Ureter (tissue), 1 donor: ENCODE data around the gene KCNH2. TPM values are rescaled to one million over a fixed set of nuclear protein-coding genes. Genes with fewer than 3 reads are reported as not detected.
"Not testable (repeated sequence)": the region's sequence is repeated elsewhere in the genome, so short reads cannot be mapped to it uniquely, and the experiment has no call there.

Experiments used
- DNase-seq: peaks from one replicate; pipeline ENCODE4 v3.0.0-alpha.2; 2020; ENCODE audit warnings: low spot score
- total RNA-seq: library from RNA; stranded (reverse); gene quantifications from one replicate; pipeline ENCODE4 v1.2.4, GENCODE V29; 2023
- donor health status: DM: yes; HTN: yes; CAD: no.

The KCNH2 gene, protein sequence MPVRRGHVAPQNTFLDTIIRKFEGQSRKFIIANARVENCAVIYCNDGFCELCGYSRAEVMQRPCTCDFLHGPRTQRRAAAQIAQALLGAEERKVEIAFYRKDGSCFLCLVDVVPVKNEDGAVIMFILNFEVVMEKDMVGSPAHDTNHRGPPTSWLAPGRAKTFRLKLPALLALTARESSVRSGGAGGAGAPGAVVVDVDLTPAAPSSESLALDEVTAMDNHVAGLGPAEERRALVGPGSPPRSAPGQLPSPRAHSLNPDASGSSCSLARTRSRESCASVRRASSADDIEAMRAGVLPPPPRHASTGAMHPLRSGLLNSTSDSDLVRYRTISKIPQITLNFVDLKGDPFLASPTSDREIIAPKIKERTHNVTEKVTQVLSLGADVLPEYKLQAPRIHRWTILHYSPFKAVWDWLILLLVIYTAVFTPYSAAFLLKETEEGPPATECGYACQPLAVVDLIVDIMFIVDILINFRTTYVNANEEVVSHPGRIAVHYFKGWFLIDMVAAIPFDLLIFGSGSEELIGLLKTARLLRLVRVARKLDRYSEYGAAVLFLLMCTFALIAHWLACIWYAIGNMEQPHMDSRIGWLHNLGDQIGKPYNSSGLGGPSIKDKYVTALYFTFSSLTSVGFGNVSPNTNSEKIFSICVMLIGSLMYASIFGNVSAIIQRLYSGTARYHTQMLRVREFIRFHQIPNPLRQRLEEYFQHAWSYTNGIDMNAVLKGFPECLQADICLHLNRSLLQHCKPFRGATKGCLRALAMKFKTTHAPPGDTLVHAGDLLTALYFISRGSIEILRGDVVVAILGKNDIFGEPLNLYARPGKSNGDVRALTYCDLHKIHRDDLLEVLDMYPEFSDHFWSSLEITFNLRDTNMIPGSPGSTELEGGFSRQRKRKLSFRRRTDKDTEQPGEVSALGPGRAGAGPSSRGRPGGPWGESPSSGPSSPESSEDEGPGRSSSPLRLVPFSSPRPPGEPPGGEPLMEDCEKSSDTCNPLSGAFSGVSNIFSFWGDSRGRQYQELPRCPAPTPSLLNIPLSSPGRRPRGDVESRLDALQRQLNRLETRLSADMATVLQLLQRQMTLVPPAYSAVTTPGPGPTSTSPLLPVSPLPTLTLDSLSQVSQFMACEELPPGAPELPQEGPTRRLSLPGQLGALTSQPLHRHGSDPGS
- 17.7 TPM for total RNA-seq

DNA sequence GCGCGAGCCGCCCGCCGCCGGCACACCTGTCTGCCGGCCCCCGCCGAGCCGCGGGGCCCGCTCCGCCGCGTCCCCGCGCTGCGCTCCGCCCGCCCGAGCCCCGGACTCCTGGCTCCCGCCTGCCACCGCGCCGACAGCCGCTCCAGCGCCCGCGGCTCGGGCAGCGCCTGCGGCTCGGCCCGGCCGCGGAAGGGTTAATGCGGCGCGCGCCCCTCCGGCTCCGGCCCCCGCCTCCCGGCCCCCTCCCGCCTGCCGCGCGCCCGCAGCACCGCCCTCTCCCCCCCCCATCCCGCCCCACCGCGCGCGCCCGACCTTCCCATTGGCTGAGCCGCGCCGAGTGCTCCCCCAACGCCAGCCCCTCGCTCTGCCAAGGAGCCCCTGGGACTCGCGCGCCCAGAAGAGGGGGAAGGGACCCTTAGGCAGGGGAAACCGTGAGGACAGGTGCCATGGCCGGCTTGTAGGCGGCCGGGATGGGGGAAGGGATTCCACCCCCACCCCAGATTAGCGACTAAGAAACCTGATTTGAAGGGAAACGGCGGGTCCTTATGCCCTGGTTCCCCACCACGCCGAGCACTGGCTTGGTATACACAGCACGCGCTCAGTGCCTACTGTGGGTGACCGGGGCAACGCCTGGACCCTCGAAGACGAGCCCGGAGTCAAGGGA is at the start of gene KCNH2:
TSS of gene KCNH2 (minus strand) at position 196 of the 664 bp plus-strand sequence. CDS start 408 bp downstream, outside the sequence.
- no peak for DNase-seq

DNA sequence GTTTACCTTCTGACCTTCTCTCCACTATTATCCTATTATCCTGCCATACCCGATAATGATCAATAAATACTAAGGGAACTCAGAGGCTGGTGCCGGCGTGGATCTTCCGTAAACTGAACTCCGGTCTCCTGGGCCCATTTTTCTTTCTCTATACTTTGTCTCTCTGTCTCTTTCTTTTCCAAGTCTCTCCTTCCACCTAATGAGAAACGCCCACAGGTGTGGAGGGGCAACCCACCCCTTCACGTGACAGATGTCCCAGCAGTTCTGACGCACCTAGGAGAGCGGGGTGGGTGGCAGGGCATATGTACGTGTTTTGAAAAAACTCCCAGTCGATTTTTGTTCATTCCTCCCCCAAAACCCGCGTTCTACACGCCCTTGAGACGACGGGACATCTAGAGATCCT is 49.6 kb upstream of the KCNH2 start:
- DNase-seq, result not testable (repeated sequence)

DNA sequence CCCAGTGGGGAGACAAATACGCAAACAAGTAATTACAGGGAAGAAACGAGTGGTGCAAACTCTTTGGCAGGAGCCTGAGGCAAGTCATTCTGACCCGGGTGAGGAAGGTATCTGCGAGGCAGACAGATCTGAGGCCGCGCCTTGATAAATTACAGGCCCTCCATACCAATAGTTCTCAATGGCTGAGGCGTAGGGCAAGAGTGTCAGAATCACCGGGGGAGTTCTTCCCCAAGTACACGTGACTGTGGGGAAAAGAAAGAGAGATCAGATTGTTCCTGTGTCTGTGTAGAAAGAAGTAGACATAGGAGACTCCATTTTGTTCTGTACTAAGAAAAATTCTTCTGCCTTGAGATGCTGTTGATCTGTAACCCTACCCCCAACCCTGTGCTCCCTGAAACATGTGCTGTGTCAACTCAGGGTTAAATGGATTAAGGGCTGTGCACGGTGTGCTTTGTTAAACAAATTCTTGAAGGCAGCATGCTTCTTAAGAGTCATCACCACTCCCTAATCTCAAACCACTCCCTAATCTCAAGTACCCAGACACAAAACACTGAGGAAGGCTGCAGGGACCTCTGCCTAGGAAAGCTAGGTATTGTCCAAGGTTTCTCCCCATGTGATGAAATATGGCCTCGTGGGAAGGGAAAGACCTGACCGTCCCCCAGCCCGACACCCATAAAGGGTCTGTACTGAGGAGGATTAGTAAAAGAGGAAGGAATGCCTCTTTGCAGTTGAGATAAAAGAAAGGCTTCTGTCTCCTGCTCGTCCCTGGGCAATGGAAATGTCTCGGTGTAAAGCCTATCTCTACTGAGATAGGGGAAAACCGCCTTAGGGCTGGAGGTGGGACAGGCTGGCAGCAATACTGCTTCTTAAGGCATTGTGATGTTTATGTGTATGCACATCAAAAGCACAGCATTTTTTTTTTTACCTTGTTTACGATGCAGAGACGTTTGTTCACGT is 48.9 kb upstream of the KCNH2 start:
- not testable (repeated sequence) for DNase-seq

DNA sequence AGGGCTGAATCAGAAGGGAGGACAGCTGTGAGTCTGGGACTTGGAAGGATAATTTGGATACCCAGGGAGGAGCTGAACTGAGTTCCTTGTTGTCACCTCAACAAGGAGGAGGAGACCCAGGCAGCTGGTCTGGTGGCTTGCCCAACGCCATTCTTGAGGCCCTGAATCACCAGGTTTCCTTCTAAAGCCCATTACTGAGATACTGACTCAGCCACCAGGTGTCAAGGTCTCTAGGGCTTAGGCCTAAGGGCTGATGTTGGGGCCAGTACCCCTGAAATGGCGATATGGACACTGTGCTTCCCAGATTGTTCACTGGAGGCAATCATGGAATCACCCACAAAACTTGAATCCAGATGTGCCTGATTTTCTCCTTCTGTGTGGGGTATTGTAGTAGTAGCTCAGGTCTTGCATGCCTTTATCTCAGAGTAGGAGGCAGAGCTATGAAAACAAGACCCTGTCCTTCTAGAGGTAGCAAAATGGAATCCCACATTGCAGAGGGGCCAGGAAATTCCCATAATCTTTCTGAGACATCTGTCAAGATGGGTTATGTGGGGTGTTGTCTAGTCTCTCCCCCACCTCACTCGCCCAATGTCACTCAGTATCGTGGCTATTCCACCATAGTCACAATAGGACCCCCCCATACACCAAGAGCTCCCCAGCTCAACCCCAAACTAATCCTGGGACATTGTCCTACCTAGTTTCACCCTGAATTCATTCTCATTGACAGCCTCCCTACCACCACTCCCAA is 48.0 kb upstream of the KCNH2 start:
- DNase-seq, result no peak

DNA sequence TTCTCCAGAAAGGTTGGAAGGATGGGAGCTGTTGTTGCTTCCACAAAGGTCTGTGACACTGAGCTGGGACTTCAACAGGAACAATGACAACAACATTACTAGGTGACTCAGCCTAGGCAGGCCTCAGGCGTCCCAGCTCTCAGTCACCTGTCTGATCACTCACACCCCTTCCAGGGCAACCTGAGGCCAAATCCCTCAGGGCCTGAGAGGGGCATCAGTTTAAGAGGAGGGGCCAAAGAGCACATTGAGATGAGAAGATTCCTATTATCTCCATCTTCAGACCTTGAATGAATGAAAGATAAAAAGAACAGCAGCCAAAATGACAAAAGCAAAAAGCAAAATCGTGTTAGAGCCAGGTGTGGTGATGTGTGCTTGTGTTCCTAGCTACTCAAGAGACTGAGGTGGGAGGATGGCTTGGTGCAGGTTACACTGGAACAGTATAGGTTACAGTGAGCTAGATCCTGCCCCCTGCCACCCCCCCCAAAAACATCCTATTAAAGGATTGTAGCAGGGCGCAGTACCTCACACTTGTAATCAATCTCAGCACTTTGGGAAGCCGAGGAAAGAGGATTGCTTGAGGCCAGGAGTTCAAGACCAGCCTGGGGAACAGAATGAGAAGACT is 46.4 kb upstream of the KCNH2 start, which contains the start of gene ATG9B:
TSS of gene ATG9B (minus strand) at position 60 of the 622 bp plus-strand sequence. CDS start 71 bp downstream, outside the sequence.
- DNase-seq, result no peak

DNA sequence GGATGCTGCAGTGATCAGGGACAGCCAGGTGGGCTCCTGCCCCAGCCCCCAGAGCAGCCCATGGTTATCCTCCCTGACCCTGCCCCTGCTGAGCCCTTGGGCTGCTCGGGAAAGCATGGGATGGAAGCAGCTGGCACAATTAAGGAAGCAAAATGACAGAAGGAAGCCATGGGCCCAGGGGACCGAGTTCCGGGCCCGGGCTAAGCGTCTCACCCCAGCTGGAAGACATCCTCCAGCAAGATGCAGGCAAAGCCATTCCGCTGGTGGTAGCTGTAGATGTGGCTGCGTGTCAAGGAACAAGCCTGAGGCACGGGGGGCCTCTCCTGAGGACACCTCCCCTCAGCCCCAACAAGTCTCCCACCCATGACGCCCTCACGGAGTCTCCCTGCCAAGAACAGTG is 45.1 kb upstream of the KCNH2 start:
- no peak for DNase-seq

DNA sequence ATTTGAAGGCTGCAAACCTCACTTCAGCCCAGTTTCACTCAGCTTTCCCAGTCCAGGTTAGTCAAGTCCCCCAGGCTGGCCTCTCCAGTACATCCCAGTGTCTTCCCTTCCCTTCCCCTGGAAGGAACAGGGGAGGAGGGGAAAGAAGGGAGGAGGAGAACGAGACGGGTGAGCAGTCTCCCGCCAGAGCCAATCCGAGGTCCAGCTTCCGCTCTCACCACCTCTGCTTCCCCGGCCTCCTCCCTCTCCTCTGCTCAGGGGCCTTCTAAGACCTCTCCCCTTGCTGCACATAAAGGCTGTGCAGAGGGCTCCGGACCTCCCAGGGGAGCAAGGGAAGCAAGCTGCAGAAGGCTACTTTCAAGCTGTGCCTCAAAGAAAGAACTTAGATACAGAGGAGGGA is 42.1 kb upstream of the KCNH2 start:
- DNase-seq, result no peak

DNA sequence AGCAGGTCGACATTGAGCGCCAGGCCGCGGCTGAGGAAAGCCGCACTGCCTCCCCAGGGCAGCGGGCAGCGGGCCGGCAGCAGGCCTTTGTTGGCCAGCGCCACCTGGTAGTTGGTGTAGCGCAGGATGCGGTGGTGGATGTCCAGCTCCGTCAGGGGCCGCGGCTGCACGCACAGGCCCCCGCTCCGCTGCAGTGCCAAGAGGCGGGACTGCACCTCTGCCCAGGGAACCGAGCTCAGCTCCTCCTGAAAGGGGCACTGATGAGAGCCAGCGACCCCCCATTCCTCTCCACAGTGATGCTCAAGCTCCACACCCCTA is 41.0 kb upstream of the KCNH2 start:
- DNase-seq, result no peak

DNA sequence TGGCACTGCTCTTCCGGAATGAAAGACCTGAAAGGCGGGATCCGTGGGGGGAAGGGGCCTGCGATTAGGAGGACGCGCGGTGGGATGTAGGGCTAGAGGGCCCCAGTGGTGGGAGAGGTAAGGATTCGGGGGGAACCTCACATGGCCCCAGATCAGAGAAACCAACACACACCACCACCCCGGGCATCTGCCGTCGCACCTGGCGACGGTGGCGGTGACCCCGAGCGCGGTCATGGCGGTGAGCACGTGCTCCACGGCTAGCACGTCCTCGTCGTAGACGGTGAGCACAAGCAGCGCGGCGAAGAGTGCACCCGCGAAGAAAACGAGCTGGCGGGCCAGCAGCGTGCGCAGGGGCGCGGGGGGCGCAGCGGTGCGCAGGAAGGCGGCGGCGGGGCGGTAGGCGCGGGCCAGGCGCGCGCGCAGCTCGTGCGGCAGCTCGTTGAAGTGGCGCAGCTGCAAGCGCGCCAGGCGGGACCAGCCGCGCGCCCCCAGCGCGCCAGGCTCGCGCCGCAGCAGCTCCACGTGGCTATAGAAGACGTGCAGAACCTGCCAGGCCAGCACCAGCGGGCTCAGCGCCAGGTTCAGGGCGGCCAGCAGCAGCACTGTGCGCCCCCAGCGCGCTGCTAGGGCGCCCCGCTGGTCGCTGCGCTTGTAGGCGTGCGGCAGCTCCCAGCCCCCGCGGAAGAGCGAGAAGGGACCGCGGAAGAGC is 40.5 kb upstream of the KCNH2 start:
- DNase-seq, result no peak

DNA sequence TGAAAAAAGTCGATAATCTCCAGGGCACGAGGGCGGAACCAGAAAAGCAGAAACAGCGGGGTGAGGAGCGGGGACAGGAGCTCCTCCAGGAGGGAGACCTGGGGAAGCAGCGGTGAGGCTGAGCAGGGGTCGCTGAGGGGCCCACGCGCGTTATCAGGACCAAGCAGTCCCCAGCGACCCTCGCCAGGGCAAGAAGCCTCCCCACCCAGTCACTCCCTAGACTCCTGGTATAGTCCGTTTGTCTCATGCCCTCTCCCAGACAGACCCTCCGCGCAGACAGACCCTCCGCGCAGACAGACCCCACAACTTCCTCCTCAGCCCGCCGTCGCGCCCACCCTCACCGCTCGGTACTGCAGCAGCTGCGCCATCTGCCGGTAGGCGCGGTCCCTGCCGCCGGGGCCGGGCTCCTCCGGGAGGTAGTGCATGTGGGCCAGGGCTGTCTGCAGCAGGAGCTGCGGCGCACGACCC is 39.9 kb upstream of the KCNH2 start:
- DNase-seq, result peak; percentile 66

DNA sequence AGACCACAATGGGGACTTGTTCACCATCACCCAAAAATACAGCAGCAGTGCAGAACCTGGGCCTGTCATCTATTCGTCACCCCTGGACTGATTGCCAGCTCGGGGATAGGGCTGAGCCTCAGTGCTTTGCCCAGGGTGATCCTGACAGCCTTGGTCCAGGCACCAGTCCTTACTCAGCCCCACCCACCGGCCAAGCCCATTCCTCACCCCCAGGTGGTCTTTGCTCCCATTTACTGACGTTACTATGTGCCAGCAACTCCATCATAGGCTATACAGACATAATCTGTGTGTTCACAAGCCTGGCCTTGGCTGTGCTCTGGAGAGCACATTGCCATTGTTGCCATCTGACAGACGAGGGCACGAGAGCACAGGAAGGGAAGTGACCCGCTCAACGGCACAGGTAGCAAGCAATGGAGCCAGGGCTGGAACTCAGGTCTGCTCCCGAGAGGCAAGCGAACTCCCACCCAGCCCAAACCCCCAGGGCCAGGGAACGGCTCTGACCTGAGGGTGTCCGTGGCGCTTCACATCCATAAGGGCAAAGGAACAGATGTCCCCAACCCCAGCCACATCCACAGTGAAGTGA is 39.3 kb upstream of the KCNH2 start:
- DNase-seq, result no peak

DNA sequence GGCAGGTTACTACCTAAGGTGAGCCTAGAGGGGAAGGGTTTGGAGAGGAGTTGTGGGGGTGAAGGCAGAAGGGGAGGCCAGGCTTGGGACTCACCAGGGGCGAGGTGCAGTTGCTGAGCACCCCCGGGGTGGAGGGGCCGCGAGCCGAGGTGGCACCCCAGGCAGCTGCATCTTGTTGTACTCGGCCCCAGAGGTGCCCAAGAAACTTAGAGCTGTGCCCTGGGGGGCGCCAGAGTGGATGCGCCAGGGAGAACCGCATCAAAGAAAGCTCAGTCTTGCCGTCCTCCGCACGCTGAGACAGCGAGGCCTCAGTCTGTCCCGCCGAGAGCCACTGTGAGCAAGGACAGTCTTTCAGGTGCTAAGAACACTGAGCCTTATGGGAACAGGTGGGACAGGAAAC is 38.8 kb upstream of the KCNH2 start:
- no peak for DNase-seq

DNA sequence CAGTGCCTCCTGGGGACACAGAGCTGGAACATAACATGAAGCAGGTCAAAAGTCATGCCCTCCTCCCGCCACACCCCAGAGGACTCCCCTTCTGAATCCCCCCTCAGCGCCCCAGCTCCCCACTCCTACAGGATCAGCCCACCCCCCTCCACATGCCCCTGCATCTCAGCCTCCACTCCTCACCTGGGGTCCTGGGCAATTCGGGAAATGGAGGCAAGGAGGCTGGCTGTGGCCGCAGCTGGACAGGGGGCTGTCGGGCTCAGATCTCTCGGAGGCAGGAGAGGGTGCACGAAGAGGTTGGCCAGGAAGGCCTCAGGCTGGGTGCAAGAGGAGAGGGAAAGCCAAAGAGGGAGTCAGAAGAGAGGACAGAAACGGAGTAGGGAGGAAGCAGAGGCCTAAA is 38.4 kb upstream of the KCNH2 start:
- no peak for DNase-seq

DNA sequence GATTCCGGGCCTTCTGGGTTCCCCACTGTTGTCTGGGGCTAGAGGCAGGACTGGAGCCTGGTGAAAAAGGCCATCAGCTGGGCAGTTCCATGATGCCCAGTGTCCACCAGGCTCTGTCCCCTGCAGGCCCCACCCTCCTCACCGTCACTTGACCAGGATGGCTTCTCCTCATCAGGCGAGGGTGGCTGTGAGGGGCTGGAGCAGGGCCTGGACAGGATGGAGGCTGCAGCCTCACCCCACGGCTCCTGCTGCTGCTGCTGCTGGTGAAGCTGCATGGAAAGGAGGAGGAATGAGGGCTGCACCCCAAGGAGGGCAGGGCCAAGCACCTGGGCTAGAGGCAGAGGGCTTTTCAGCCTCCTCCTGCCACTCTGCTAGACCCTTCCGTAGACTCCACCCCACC is 37.8 kb upstream of the KCNH2 start:
- DNase-seq, result no peak

DNA sequence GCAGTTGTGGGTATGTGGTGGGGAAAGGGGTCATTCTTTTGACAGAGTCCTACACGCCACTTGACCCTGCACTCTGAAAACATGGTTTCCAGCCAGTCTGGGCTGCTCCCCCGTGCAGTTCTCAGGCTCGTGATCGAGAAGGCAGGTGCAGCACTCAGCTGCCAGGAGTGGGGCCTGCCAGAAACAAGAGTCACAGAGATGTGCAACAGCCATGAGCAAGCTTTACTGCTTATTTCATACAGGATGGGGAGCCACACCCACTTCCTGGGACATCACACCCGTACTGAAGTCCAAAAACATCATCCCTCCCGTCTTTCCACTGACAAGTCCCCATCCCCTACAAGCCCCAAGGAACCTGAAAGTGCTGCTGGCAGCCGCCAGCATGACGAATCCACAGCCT is 36.8 kb upstream of the KCNH2 start:
- no peak for DNase-seq

DNA sequence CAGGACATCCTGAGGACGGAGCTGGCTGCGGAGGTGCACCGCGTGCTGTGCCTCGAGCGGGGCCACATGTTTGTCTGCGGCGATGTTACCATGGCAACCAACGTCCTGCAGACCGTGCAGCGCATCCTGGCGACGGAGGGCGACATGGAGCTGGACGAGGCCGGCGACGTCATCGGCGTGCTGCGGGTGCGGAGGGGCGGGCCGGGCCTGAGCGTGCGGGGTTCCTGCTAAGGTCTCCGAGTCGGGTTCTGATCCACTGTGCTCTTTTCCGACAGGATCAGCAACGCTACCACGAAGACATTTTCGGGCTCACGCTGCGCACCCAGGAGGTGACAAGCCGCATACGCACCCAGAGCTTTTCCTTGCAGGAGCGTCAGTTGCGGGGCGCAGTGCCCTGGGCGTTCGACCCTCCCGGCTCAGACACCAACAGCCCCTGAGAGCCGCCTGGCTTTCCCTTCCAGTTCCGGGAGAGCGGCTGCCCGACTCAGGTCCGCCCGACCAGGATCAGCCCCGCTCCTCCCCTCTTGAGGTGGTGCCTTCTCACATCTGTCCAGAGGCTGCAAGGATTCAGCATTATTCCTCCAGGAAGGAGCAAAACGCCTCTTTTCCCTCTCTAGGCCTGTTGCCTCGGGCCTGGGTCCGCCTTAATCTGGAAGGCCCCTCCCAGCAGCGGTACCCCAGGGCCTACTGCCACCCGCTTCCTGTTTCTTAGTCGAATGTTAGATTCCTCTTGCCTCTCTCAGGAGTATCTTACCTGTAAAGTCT is 35.8 kb upstream of the KCNH2 start:
- peak; percentile 73 for DNase-seq

DNA sequence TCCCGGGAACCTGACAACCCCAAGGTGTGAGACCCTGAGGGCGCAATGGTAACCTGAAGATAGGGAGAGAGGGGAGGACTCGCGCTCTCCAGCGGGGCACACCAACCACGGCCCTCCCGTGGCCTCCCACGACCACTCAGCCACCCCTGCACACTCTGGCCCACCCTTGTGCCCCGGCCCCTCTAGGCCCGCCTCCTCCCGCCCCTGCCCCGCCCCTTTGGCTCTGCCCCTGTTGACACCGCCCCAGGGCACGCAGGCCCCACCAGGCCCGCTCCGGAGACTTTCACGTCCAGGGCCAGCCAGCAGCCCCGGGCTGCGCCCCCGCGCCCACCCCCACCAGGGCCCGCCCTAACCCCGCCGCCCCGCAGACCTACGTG is 35.2 kb upstream of the KCNH2 start:
- DNase-seq, result no peak
